PFSK-1 (cell line): Measurements from ENCODE around the gene ABR.

ENCODE experiments used
- FOXP2 ChIP-seq: optimal IDR thresholded peaks from 2 replicates; pipeline ENCODE3; 2011; ENCODE audit warnings: borderline replicate concordance, control low read depth, inconsistent platforms; ENCODE audit not compliant: insufficient read depth; ENCODE audit errors: extremely low read length, extremely low read depth
- POLR2AphosphoS5 ChIP-seq: IDR thresholded peaks from 2 replicates; pipeline ENCODE4 v1.6.1; 2012; ENCODE audit warnings: low read depth, mild to moderate bottlenecking, control low read depth, low read length, moderate library complexity
- TF ChIP-seq, protein P1 (sequence below), 2 experiments: IDR thresholded peaks; 2 replicates each; pipeline versions ENCODE4 v1.6.1 to v1.8.0; 2011 to 2012; ENCODE audit warnings: low read depth in 2 of 2, low read length in 2 of 2, control low read depth in 1 of 2, inconsistent platforms in 1 of 2, mild to moderate bottlenecking in 1 of 2, moderate library complexity in 1 of 2; ENCODE audit not compliant: insufficient read depth in 1 of 2

GRCh38 chr17:1124896-1125787, 54.6 kb downstream of the ABR start:
- TF ChIP-seq, protein P1, sequence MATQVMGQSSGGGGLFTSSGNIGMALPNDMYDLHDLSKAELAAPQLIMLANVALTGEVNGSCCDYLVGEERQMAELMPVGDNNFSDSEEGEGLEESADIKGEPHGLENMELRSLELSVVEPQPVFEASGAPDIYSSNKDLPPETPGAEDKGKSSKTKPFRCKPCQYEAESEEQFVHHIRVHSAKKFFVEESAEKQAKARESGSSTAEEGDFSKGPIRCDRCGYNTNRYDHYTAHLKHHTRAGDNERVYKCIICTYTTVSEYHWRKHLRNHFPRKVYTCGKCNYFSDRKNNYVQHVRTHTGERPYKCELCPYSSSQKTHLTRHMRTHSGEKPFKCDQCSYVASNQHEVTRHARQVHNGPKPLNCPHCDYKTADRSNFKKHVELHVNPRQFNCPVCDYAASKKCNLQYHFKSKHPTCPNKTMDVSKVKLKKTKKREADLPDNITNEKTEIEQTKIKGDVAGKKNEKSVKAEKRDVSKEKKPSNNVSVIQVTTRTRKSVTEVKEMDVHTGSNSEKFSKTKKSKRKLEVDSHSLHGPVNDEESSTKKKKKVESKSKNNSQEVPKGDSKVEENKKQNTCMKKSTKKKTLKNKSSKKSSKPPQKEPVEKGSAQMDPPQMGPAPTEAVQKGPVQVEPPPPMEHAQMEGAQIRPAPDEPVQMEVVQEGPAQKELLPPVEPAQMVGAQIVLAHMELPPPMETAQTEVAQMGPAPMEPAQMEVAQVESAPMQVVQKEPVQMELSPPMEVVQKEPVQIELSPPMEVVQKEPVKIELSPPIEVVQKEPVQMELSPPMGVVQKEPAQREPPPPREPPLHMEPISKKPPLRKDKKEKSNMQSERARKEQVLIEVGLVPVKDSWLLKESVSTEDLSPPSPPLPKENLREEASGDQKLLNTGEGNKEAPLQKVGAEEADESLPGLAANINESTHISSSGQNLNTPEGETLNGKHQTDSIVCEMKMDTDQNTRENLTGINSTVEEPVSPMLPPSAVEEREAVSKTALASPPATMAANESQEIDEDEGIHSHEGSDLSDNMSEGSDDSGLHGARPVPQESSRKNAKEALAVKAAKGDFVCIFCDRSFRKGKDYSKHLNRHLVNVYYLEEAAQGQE (IDR thresholded peaks at IDR 0.05; ENCODE audit: insufficient read depth in 1 of 2, low read depth in 2 of 2, low read length in 2 of 2): no peak
- TF ChIP-seq FOXP2: no peak
- TF ChIP-seq POLR2AphosphoS5: no peak
